Tongue (tissue), 2 donors: Measurements from ENCODE around the gene MYO3B. TPM values are rescaled to one million over a fixed set of nuclear protein-coding genes. Genes with fewer than 3 reads are reported as not detected.

Experiments used
- DNase-seq: peaks from one replicate; pipeline ENCODE4 v3.0.0-alpha.2; 2015
- total RNA-seq: library from RNA; depleted of rRNA; stranded (reverse); fragments of >200 nt; gene quantifications from one replicate; pipeline ENCODE4 v1.2.3, GENCODE V29; 2014

MYO3B gene
- total RNA-seq, 1 donor from 2014 or later = 1.8 TPM

DNA sequence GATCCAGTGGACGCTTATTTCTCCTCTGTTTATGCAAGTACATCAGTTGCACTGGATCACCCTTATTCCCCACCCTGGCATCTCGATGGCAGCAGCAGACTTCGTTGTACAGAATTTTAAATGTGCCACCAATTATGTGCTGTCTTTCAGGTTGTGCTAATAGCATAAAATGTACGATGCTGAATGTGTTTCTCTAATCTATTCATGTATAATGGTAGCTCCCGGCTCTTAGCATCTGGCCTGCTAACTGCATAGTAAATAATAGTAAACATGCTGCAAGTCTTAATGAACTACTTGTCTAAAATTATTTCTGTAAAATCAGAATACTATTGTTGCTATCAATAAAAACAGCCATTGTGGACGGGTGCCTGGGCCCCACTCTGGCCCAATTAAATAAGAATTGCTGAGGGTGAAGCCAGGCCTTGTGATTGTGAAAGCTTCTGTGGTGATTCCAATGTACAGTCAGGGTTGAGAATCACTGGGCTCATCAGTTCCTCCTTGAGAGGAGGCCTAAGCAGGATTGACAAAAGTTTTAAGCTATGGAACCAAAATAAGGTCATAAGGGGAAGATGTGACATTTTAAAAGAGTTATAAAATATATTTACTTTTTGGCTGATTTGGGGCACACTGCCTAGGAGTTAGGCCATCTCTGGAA, 14.4 kb upstream of the MYO3B start:
- DNase-seq = no peak

DNA sequence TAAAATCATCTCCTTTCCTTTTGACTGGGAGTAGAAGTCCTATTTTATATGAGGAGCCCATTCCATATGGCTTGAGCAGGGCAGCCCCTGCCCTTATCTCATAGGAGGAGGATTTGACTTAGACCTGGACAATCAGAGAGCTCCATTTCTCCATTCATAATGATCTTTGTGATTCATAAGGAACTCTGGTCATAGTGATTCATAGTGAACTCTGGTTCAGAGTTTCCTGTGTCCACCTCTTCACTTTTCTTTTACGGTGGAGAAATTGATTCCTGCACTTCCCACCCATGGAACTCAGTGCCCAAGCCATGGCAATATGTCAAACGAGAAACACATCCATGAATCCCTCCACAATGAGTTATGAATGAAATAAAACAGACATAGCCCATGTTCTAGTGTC, 12.8 kb upstream of the MYO3B start:
- DNase-seq = no peak

DNA sequence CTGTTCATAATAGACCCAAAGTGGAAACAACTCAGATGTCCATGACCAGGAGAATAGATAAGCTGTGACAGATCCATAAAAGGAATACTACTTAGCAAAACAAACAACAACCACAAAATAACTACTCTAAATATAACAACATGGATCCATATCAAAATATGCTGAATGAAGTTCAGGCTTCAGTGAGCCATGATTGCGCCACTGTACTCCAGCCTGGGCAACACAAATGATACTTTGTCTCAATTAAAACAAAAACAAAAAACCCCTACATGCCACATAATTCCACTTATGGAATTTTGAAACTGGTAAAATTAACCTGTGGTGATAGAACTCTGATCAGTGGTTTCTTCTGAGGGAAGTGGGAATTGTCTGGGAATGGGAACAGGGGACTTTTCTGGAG, 11.2 kb upstream of the MYO3B start:
- DNase-seq = no peak

DNA sequence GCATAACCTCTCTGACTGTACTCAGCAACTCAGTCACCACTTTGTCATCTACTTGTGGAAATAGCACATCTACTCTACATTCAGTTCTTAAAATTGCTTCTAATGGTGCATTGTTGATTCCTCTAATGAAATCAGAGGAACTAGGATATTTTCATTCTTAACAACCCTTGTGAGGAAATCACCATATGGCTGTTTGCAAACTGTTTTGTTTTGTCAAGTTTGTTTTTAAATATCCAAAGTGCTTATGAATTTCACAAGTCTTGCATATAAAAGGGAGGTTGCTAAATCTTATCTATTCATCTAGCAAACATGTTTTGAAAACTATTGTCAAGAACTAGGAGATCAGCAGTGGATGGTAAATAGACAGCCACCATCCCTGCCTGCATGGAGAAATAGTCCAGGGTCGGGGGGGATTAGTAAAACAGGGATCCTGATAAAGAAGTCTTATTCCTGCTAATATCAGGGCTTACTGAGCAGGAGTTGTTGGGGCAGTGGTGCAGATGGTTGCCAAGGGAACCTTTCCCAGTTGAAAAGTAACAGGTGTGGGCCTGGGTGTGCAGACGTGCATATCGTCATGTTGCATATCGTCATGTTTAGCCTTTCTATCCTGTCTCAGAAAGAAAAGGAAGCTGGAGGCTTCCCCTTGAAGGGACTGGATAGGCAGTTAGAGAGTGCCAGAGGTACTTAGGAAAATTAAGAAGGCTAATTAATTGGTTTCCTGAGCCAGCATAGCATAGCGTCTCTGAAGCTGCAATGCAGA, 7.5 kb upstream of the MYO3B start:
- DNase-seq = peak; percentile 69

DNA sequence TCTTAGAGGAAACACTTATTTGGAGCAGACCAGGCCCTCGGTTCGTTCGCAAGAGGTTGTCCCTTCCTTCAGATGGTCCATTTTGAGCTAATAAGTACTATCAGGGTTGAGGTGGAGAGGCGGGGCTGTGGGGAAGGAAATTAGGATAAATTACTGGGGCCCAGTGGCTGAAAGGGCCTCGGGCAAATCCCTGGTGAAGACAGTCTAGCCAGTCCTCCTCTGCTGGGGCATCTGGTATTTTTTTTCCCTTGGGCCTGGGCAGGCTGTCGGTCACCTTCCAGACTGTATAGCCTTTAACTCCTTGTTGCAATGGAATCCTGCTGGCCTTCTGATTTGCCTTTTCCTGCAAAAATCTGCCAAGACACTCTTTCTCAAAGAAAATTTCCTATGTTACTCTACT, 1.7 kb upstream of the MYO3B start:
- DNase-seq = no peak

DNA sequence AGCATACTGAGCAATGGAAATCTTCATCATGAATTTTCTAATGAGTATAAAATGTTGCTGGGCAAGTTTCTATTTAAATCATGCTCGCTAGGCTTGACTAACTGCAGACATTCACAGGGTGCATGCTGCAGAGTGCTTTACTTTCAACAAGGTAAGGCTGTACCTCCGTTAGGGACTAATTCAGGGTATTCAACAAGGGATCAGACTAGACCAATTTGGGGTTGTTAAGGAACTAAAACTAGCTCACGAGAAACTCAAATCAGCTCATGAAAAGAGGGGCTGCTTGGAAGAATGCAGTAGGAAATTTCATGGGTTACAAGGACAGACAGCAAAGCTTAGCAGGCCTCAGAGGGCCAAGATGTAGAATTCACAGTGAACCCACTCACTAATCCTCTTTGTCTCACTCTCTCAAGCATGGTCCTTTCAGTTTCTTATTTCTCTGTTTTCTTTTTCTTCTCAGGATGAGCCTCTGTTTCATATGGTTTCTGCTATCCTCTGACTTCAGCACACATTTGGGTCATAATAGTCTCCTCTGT, 2.2 kb downstream of the MYO3B start:
- DNase-seq = peak; percentile 18

DNA sequence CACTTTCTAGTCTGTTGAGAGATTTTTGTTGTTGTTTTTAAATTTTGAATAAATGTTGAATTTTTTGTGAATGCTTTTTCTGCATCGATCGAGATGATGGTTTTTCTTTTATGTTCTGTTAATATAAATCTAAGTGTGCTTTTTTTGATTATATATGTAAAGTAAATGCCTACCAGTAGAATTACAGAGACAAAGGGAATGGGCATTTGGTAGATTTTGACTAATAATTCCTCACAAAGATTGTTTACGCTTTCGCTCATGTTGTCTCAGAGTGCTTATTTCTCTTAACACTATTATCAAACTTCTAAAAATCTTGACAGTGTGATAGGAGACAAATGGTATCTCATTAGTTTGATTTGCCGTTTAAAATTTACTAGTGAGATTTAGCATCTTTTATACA, 3.7 kb downstream of the MYO3B start:
- DNase-seq = no peak

DNA sequence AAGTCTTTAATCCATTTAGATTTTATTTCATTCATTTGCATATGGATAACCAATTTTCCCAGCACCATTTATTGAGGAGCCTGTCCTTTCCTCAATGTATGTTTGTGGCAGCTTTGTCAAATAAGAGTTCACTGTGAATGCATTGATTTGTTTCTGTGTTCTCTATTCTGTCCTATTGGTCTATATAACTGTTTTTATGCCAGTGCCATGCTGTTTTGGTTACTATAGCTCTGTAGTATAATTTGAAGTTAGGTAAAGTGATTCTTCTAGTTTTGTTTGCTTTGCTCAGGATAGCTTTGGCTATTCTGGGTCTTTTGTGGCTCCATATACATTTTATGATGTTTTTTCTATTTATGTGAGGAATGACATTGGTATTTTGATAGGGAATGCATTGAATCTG, 7.4 kb downstream of the MYO3B start:
- DNase-seq = no peak

DNA sequence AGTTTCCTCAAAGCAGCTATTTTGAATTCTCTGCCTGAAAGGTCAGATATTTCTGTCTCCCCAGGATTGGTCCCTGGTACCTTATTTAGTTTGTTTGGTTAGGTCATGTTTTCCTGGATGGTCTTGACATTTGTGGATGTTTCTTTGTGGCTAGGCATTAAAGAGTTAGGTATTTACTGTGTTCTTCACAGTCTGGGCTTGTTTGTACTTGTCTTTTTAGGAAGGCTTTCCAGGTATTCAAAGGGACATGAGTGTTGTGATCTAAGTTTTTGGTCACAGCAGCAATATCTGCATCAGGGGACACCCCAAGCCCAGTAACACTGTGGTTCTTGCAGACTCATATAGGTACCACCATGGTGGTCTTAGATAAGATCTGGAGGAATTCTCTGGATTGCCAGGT, 11.8 kb downstream of the MYO3B start:
- no peak for DNase-seq

DNA sequence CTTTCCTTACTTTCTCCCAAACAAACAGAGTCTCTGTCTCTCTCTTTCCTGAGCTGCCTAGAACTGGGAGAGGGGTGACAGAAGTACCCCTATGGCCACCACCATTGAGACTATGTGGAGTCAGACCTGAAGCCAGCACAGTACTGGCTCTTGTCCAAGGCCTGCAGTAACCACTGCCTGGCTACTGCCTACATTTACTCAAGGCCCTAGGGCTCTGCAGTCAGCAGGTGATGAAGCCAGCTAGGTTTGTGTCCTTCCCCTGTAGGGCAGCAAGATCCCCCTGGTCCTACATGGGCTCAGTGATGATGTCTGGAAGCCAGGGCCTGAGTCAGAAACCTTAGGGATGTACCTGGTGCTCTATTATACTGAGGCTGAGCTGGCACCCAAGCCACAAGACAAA, 12.2 kb downstream of the MYO3B start:
- no peak for DNase-seq

DNA sequence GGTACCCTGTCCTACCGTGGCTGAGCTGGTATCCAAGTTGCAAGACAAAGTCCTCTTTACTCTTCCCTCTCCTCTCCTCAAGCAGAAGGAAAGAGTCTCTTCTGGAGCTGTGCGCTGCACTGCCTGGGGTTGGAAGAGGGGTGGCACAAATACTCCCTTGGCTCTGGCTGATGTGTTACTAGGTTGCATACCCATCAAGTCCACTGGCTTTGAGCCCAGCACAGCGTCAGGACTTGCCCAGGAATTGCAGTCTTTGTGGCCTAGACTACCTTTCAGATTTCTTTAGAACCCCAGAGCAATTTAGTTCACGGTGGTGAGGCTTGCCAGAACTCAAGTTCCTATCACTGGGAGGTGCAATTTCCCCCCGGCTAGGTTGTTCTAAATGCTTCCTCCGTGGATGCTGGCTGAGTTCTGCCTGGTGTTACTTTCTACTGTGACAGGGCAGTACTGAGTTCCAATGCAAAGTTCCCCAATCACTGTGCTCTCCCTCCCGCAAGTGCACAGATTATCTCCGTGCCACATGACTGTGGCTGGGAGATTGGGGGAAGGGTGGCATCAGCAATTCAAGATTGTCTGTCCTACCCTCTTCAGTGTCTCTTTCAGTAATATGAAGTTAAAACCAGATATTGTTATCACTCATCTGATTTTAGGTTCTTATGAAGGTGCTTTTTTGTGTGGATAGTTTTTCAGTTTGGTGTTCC, 13.4 kb downstream of the MYO3B start:
- no peak for DNase-seq

DNA sequence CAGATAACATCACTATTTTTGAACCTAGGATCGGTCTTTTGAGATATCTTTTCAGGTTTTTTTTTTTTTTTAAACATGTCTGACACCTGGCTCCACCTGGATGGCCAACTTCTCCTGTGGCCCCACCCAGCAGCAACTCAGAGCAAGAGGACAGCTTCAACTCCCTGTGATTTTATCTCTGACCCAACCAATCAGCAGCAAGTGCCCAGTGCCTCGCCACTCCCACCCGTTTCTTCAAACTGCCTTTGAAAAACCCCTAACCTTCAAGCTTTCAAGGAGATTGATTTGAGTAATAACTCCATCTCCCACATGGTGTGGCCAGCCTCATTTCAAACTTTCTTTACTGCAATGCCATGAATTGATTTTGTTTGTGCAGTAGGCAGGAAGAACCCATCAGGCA, 19.0 kb downstream of the MYO3B start:
- no peak for DNase-seq

DNA sequence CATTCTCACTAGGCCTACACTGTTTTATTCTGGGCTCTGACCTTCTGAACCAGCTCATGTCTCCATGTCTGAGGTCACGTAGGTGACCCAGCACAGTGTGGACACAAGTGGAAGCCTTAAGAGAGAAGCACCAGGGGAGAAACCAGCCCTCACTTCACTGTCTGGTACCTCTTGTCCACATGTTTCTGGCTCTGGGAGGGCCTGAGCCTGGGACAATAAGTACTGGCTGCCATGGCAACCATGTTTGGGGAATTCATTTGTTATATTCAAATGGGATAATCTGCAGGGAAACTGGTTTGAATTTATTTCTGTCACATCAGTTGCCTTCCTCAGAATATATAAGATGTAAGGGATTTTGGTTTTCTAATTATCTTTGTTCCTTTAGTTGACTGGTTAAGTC, 23.3 kb downstream of the MYO3B start:
- DNase-seq = no peak

DNA sequence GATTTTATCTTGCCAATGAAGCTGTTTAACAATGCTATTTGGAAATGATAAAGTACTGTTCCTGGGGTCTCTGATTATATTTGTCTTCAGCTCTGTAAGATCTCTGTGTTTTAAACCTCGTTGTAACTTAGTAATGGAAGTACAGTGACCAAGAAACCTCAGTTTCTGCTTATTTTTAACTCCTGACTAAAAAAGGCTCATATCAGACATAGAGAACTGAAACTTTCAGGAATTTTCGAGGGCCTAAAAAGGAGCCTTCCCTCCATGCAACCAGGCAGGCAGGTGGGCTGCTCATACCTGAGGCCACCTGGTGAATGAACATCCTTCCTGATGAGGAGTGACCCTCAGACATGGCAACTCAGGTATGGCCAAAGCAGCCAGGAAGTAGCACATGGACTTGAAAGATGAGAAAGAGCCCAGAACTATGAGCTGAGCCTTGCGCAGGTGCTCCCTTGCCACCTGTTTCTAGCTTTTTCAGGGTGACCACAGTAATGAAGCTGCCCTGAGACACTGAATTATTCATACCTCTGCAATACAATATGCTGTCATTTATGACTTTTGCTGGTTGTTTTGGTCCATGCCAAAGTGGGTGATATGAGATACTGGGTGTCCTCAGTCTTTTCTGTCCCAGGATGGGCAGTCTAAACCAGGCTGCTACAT, 23.9 kb downstream of the MYO3B start:
- DNase-seq = no peak

DNA sequence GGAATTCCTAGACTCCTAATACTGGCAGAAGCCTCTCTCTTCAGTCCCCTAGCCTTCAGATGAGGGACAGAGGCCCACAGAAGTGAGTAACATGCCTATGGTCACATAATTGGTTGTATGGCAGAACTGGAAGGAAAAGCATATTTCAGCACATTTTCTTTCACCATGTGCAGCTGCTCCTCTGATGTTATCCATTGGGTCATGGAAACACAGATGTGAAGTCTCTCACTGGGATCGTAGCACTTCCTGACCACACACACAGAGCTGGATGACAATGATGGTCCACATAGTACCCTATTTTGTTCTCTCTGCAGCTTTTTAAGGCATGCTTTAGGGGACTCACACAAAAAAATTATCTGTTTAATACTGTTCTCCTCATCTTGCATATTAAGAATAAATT, 24.5 kb downstream of the MYO3B start:
- DNase-seq = peak; percentile 55

DNA sequence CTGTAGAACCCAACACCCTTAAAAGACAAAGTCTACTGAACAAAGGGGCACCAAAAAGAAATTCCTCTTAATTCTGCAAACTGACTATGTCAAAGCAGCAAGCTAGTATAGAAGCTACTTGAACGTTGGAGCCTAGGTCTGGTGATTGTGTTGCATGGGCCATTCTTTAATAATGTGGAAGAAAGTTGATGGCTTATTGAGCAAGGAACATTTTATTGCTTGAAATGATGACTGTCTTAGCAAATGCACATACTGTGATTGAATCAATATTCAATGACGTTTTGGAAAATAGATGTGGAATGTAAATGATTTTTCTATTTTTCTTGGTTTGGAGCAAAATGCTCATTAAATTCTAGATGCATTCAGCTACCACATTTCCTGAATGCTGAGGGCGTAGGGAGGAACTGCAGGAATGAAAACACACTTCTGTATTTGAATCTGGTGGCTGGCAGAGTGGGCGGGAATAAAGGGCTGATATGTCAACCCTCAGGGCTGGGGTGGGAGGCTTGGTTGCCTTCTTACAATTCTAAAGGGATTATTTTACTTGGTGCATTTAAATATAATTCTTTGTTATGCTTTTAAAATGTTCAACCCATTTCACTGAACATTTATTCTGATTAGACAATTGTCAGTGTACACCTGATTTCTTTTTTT, 26.5 kb downstream of the MYO3B start:
- DNase-seq = no peak

DNA sequence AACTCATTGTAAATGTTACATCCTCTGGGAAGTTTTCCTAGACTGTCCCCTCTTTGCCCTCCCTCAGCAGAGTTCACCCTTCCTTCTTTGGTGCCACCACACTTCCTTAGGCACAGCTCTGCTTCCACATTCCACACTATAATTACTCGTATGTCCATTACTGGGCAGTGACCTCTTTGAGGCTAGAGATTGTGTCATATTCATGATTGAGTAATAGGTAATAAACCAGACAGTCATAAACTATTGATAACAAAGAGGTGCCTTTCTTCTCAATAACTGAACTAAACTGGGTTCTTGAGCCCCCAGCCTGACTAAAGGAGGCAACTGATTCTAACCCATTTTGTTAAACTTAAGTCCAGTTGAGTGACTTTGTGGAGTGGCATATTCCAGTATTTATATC, 28.3 kb downstream of the MYO3B start:
- no peak for DNase-seq

DNA sequence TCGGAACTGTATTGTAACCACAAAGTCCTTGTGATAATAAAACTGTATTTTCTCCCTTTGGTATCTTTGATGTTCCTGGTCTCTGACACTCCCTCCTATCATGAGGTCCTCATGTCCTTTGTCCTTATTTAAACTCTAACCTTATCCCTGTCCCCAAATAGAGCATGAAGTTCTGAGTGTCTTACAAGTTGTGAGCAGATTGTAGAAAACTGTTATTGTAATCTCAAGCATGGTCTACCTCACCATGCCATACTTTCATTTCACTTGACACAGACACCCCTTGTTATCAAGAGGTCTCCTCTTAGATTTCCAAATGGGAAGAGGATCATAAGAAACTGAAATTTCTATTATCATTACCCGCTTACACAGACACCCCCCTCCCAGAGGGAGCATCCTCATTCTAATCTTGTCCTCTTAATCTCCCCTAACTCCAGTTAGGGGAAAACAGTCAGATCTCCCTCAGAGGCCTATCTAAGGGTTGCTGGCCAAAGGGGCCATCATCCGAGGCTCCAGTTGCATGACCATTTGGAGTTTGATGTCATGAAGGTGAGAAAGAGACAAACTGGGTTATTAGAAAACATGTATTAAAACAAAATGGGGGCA, 29.0 kb downstream of the MYO3B start:
- DNase-seq = no peak

DNA sequence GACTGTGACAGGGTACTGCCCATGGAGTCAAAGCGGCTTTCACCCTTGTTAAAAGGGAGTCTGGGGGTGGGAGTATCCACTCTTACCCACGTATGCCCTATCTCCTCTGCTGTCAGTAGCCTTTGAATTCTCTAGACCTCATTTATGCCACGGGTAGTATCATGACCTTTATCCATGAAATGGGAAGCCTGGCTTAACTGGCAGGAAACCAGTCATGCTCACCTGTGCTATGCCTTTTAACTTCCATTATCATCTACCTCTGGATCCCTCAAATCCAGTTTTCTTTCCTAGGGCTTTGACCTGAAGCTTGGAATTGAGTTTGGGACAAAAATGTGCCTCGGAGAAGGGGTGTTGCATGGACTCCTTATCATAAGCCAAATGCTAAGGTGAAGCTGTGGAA, 30.0 kb downstream of the MYO3B start:
- DNase-seq = no peak

DNA sequence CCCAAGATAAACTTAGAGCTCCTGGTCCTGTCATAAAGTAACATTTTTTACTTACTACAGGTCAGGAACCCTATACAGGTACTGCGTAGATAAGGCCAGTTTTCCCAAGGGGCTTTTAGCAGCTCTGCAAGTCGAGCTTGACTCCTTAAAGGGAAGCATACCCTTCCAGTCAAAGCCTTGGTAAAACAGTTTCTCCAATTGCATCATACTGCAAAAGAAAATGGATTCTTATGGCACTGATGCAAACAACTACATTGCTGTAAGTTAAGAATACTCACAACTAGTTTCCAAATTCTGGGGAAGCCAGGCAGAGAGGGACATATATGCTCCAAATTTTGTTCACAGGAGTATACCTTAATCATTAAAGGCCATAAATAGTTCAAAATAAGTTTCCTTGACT, 31.0 kb downstream of the MYO3B start:
- DNase-seq = no peak

DNA sequence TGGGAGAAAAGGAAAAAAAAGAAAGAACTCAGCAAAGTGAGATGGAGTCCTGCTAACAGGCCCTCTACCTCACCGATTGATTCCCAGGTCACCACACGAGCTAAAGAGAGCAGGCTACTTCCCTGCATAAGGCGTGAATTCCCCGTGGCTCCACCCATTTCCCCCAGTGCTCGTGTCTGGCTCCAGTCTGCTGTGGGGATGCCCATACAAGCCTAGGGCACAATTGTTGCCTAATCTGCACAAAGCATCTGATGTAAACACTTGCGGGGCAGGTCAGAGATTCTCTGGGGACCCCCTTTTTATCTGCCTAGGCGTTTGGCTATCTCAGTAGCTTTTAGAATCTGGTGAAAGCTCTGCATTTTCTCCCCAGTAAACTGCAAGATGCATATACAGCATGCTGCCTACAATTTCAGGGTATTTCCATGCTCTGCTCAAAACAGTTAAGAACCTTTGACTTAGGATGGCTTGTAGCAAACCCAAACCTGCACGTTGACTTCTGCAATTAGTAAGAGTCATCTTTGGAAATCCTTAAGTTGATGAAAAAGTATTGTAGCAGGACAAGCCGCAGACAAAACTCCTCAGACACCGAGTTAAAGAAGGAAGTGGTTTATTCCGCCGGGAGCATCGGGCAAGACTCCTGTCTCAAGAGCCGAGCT, 34.8 kb downstream of the MYO3B start:
- DNase-seq = no peak
